ENCODE data around the gene ATP5PF. TPM values are rescaled to one million over a fixed set of nuclear protein-coding genes. Genes with fewer than 3 reads are reported as not detected.

ATP5PF gene
- total and polyA plus RNA-seq, 2 donors (not counting 1 experiment from before 2014, with no cell fraction given), result 36.6 to 58.3 TPM

DNA sequence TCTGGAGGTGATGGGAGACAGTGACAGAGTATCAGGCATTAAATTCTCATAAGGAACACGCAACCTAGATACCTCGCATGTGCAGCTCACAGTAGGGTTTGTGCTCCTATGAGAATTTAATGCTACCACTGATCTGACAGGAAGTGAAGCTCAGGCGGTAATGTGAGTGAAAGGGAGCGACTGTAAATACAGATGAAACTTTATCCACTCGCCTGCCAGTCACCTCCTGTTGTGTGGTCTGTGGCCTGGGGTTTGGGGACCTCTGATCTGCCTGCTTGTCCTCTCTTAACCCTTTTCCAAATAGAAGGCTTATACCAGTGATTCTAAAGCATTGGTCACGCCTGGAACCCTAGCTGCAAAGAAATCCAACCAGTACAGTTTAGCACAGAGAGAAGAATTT lies 15.4 kb upstream of the ATP5PF start:
- Mint-ChIP-seq H3K4me1 (no peaks in the 10 kb centered on the region), H3K9me3 (ENCODE audit: insufficient read depth) (no peaks in the 10 kb centered on the region), H3K27me3 (no peaks in the 10 kb centered on the region), H3K4me3 (no peak overlapping the region), H3K27ac (no peak overlapping the region)
- no peak overlapping the region for H3K9ac ChIP-seq (ENCODE audit: low read length)
- H4K20me1 ChIP-seq (ENCODE audit: control insufficient read depth, insufficient read depth, low read length, poor library complexity, severe bottlenecking), result peaks cover 10% of the 10 kb centered on the region
- DNase-seq (no peak), ATAC-seq (ENCODE audit: low read depth) (no peak)
- H3K9me3 ChIP-seq (ENCODE audit: control extremely low read depth in 1 of 3, control insufficient read depth in 2 of 3, insufficient read depth in 1 of 3, low read length in 2 of 3), result no peaks in the 10 kb centered on the region
- intact Hi-C loops (cut with micrococcal nuclease), result no loop called here
- H3K36me3 ChIP-seq (replicated peaks in 1 of 2; ENCODE audit: control extremely low read depth in 1 of 2, control insufficient read depth in 1 of 2, extremely low read depth in 1 of 2, insufficient read depth in 2 of 2, low read length in 1 of 2), result peaks cover 10 to 71% of the 10 kb centered on the region in 2 experiments
- no peak overlapping the region for H3K4me2 ChIP-seq (replicated peaks; ENCODE audit: low read depth, low read length, poor library complexity, severe bottlenecking)
- H3K27me3 ChIP-seq (replicated peaks in 1 of 4; ENCODE audit: control extremely low read depth in 1 of 4, control insufficient read depth in 3 of 4, insufficient read depth in 4 of 4, low read length in 3 of 4), result no peaks in the 10 kb centered on the region
- no peak for TF ChIP-seq EZH2 (IDR thresholded peaks at IDR 0.05; ENCODE audit: borderline replicate concordance, insufficient read depth, low read depth, low read length, poor library complexity, severe bottlenecking)
- TF ChIP-seq, protein P1, sequence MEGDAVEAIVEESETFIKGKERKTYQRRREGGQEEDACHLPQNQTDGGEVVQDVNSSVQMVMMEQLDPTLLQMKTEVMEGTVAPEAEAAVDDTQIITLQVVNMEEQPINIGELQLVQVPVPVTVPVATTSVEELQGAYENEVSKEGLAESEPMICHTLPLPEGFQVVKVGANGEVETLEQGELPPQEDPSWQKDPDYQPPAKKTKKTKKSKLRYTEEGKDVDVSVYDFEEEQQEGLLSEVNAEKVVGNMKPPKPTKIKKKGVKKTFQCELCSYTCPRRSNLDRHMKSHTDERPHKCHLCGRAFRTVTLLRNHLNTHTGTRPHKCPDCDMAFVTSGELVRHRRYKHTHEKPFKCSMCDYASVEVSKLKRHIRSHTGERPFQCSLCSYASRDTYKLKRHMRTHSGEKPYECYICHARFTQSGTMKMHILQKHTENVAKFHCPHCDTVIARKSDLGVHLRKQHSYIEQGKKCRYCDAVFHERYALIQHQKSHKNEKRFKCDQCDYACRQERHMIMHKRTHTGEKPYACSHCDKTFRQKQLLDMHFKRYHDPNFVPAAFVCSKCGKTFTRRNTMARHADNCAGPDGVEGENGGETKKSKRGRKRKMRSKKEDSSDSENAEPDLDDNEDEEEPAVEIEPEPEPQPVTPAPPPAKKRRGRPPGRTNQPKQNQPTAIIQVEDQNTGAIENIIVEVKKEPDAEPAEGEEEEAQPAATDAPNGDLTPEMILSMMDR (IDR thresholded peaks at IDR 0.05), result no peak
- ChIA-PET CTCF (interaction anchor here (1.4 kb wide), 2 partner anchors 141 to 143 kb away, joined by 3 read pairs; partner anchors contain the start of gene MRPL39), POLR2A (no interaction called here)
- peaks cover 8% of the 10 kb centered on the region for H3K79me2 ChIP-seq (ENCODE audit: control insufficient read depth, insufficient read depth, low read length)
- 82% methylated on average over 2 of the region's 6 CpGs for WGBS (ENCODE audit: insufficient coverage)
- H3K4me3 ChIP-seq (ENCODE audit: control extremely low read depth in 1 of 5, extremely low read depth in 1 of 5, insufficient read depth in 1 of 5, low read depth in 2 of 5, low read length in 4 of 5), result no peak overlapping the region
- H3K27ac ChIP-seq (ENCODE audit: low read length in 2 of 2), result no peak overlapping the region
- H3K4me1 ChIP-seq (ENCODE audit: control insufficient read depth in 2 of 2, insufficient read depth in 2 of 2, low read length in 2 of 2), result no peaks in the 10 kb centered on the region
- no peak overlapping the region for H2AFZ ChIP-seq (ENCODE audit: insufficient read depth, low read depth, low read length, poor library complexity, severe bottlenecking)

DNA sequence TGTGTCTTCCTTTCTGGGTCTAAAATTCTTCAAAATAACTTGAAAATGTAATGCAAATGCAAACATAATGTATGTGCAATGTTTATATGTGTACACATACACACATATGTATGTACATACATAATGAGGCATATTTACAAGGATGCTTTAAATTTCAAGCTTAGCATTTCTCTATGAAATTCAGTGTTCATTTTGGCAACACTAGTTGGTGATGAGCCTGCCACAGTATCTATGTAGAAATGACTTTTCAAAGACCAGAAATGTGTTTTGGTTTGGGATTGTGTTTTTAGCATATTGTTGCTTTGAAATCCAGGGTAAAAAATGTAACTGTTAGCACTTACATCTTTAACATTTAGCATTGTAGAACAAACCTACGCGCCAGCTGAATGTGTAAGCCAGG lies 10.2 kb upstream of the ATP5PF start:
- Mint-ChIP-seq H3K27ac (no peak overlapping the region), H3K4me1 (peaks cover 13% of the 10 kb centered on the region), H3K27me3 (no peaks in the 10 kb centered on the region), H3K9me3 (ENCODE audit: insufficient read depth) (no peaks in the 10 kb centered on the region), H3K4me3 (no peak overlapping the region)
- no peak for ATAC-seq (ENCODE audit: low read depth)
- Histone ChIP-seq H2AFZ (ENCODE audit: insufficient read depth, low read depth, low read length, poor library complexity, severe bottlenecking) (no peak overlapping the region), H3K27ac (ENCODE audit: low read length in 2 of 2) (no peak overlapping the region), H3K9ac (ENCODE audit: low read length) (no peak overlapping the region), H3K4me1 (ENCODE audit: control insufficient read depth in 2 of 2, insufficient read depth in 2 of 2, low read length in 2 of 2) (peaks cover 2 to 3% of the 10 kb centered on the region in 2 donors), H3K4me3 (ENCODE audit: control extremely low read depth in 1 of 5, extremely low read depth in 1 of 5, insufficient read depth in 1 of 5, low read depth in 2 of 5, low read length in 4 of 5) (no peak overlapping the region), H3K27me3 (replicated peaks in 1 of 4; ENCODE audit: control extremely low read depth in 1 of 4, control insufficient read depth in 3 of 4, insufficient read depth in 4 of 4, low read length in 3 of 4) (no peaks in the 10 kb centered on the region), H4K20me1 (ENCODE audit: control insufficient read depth, insufficient read depth, low read length, poor library complexity, severe bottlenecking) (peaks cover 27% of the 10 kb centered on the region), H3K36me3 (replicated peaks in 1 of 2; ENCODE audit: control extremely low read depth in 1 of 2, control insufficient read depth in 1 of 2, extremely low read depth in 1 of 2, insufficient read depth in 2 of 2, low read length in 1 of 2) (peaks cover 6 to 38% of the 10 kb centered on the region in 2 experiments), H3K79me2 (ENCODE audit: control insufficient read depth, insufficient read depth, low read length) (peaks cover 45% of the 10 kb centered on the region), H3K4me2 (replicated peaks; ENCODE audit: low read depth, low read length, poor library complexity, severe bottlenecking) (no peak overlapping the region), H3K9me3 (ENCODE audit: control extremely low read depth in 1 of 3, control insufficient read depth in 2 of 3, insufficient read depth in 1 of 3, low read length in 2 of 3) (no peaks in the 10 kb centered on the region)
- CTCF ChIA-PET, result interaction anchor here (1.3 kb wide), 1 partner anchor 137 kb away, joined by 4 read pairs; no protein-coding TSS in a partner anchor
- WGBS (ENCODE audit: insufficient coverage), result no CpG with 5 or more reads among the region's 2 CpGs
- intact Hi-C loops (cut with micrococcal nuclease), result no loop called here
- POLR2A ChIA-PET, result no interaction called here
- TF ChIP-seq EZH2 (IDR thresholded peaks at IDR 0.05; ENCODE audit: borderline replicate concordance, insufficient read depth, low read depth, low read length, poor library complexity, severe bottlenecking), result no peak
- TF ChIP-seq, protein P1 (IDR thresholded peaks at IDR 0.05), result no peak
- DNase-seq, result no peak
